Measurements from ENCODE around the gene MYO7A. TPM values are rescaled to one million over a fixed set of nuclear protein-coding genes. Genes with fewer than 3 reads are reported as not detected.
A peak's percentile ranks its signal among the peaks of the same experiment; 100 is the strongest.

MYO7A gene
- total RNA-seq, 4 donors from 2014 or later = 3.8 to 8.7 (median 5.7) TPM

DNA sequence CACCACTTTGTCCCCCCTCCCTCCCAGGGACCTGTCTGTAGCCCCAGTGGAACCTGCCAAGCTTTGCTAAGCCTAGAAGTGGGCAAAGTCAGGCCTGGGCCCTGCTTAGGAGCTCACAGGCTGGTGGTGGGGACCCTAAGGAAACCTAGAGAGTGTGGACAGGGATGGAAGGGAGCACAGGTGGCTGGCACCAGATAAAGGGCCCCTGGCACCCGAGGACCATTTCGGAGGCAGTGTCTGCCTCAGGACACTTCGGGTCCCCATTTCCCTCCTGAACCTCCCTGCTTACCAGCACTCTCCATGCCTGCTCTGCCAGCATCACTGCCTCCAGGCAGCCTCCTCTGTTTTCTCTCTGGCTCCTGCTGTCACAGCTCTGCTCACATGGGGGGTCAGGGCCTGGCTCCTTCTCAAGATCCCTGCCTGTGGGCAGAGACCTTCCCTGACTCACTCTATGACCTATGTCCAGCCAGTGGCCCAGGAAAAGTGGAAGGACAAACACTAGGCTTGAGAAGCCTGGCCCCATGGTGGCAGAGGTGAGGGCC lies 39.0 kb upstream of the MYO7A start:
- intact Hi-C loops (cut with DNase I) = loop anchor here (2.0 kb wide), 1 partner anchor 40 kb away; no protein-coding TSS in a partner anchor
- Histone ChIP-seq H3K4me3 (replicated peaks in 1 of 3) (no peak overlapping the region), H3K27me3 (no peaks in the 10 kb centered on the region), H3K4me1 (no peaks in the 10 kb centered on the region), H3K9me3 (no peaks in the 10 kb centered on the region), H3K27ac (no peak overlapping the region), H3K36me3 (no peaks in the 10 kb centered on the region)
- 82 to 93% methylated on average over 3 of the region's 3 CpGs for WGBS, 2 donors
- no peak for DNase-seq
- no peak for TF ChIP-seq POLR2A (IDR thresholded peaks at IDR 0.05)
- TF ChIP-seq, protein P1, sequence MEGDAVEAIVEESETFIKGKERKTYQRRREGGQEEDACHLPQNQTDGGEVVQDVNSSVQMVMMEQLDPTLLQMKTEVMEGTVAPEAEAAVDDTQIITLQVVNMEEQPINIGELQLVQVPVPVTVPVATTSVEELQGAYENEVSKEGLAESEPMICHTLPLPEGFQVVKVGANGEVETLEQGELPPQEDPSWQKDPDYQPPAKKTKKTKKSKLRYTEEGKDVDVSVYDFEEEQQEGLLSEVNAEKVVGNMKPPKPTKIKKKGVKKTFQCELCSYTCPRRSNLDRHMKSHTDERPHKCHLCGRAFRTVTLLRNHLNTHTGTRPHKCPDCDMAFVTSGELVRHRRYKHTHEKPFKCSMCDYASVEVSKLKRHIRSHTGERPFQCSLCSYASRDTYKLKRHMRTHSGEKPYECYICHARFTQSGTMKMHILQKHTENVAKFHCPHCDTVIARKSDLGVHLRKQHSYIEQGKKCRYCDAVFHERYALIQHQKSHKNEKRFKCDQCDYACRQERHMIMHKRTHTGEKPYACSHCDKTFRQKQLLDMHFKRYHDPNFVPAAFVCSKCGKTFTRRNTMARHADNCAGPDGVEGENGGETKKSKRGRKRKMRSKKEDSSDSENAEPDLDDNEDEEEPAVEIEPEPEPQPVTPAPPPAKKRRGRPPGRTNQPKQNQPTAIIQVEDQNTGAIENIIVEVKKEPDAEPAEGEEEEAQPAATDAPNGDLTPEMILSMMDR (IDR thresholded peaks at IDR 0.05) = no peak

DNA sequence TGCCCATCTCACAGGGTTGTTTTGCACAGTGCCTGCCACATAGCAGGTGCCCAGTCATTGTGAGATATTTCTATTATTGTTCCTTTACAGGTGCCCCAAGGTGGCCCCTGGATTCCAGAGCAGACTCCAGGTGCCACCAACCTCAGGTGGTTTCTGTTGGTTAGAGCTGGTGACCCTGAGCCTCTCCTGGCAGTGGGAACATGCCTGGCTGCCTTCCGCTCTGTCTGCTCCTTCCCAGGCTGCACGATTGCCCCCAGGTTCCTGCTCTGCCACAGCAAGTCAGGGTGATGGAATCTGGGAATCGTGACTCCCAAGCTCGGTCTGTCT lies 38.0 kb upstream of the MYO7A start:
- H3K27me3 ChIP-seq = no peaks in the 10 kb centered on the region
- H3K36me3 ChIP-seq = no peaks in the 10 kb centered on the region
- WGBS, 2 donors = 86 to 91% methylated on average over 2 to 4 of the region's 4 CpGs
- no peaks in the 10 kb centered on the region for H3K4me1 ChIP-seq
- no peak for DNase-seq
- no peak overlapping the region for H3K4me3 ChIP-seq (replicated peaks in 1 of 3)
- TF ChIP-seq, protein P1 (IDR thresholded peaks at IDR 0.05) = no peak
- TF ChIP-seq POLR2A (IDR thresholded peaks at IDR 0.05) = no peak
- intact Hi-C loops (cut with DNase I) = loop anchor here (5.0 kb wide), 1 partner anchor 353 kb away; no protein-coding TSS in a partner anchor
- H3K9me3 ChIP-seq = no peaks in the 10 kb centered on the region
- H3K27ac ChIP-seq = no peak overlapping the region

DNA sequence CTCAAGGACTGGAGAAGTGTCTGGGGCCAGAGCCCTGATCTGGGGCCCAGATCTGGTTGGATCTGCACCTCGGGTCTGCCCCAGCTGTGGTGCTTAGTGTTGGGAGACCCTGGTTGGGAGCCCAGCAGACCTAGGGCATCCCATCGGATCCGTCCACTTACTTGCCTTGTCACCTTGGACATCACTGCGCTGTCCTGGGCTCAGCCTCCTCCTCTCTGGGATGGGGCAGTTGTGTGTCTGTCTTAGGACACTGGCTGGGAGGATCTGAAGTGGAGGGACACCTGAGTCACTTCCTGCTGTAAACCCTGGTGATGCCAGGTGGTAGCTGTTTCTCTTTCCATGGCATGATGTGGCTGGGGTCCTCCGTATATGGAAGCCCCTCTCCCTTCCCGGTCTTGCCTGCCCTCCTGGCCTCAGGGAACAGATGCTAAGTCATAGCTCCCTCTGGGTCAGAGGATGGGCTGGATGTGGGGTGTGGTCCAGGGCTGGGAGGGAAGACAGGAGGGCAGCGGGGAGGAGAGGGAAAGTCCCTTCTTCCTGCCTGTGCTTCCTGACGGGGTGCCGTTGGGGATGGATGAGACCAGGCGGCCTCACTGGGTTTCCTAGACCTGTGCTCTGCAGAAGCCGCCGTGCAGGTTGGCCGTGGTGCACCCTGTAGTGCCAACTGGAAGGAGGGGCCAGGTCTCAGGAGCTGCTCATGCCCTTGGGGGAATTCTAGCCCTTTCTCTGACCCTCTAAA lies 37.5 kb upstream of the MYO7A start:
- DNase-seq = no peak
- intact Hi-C loops (cut with DNase I) = loop anchor here (5.0 kb wide), 1 partner anchor 353 kb away; no protein-coding TSS in a partner anchor
- H3K27me3 ChIP-seq = no peaks in the 10 kb centered on the region
- H3K4me3 ChIP-seq (replicated peaks in 1 of 3) = no peak overlapping the region
- H3K27ac ChIP-seq = no peak overlapping the region
- H3K36me3 ChIP-seq = no peaks in the 10 kb centered on the region
- no peaks in the 10 kb centered on the region for H3K4me1 ChIP-seq
- WGBS, 2 donors = 60 to 66% methylated on average over 9 to 12 of the region's 13 CpGs
- no peak for TF ChIP-seq POLR2A (IDR thresholded peaks at IDR 0.05)
- TF ChIP-seq, protein P1 (IDR thresholded peaks at IDR 0.05) = no peak
- no peaks in the 10 kb centered on the region for H3K9me3 ChIP-seq

DNA sequence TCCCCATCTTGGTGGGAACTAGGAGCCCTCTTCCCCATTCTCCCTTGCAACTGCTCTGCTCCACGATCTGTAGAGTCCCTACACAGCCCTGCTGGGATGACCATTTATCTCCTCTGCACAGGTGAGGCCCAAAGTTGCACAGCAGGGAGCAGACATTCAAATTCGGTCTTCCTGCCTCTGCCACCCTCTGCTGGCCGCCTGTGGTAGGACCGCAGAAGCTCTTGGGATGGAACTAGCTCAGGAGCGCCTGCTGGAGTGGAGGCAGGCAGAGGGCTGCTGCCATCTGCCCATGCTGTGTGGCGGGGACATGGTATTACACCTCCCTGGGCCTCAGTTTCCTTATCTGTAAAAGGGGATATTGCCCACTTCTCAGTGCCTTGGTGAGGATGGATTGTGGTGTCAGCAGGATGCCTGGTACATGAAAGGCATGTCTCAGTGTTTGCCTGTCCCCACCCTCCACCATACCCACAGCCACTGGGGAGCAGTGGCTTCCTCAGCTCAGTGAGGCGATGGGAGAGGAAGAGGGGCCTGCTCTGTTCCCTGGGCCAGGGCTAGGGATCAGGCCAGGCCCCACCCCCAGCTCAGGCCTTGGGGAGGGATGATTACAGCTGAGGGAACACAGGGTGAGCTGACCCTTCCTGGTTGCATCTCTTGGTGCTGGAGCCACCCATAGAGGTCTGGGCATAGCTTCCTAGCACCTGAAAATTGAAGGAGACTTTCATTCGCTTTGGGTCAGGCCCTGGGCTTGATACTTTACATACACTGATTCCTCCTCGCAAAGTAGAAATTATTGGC lies 36.7 kb upstream of the MYO7A start:
- H3K27me3 ChIP-seq = no peaks in the 10 kb centered on the region
- DNase-seq = peak; percentile 77 to 78
- no peak overlapping the region for H3K4me3 ChIP-seq (replicated peaks in 1 of 3)
- no peak overlapping the region for H3K27ac ChIP-seq
- H3K36me3 ChIP-seq = no peaks in the 10 kb centered on the region
- H3K4me1 ChIP-seq = no peaks in the 10 kb centered on the region
- intact Hi-C loops (cut with DNase I) = loop anchor here (5.0 kb wide), 1 partner anchor 354 kb away; no protein-coding TSS in a partner anchor
- no peaks in the 10 kb centered on the region for H3K9me3 ChIP-seq
- TF ChIP-seq POLR2A (IDR thresholded peaks at IDR 0.05) = no peak
- TF ChIP-seq, protein P1 (IDR thresholded peaks at IDR 0.05) = peak; percentile 80 to 93 (median 90)
- 36 to 47% methylated on average over 7 to 8 of the region's 9 CpGs for WGBS, 2 donors

Measured in thyroid gland (tissue), 4 donors.